Measurements from ENCODE around the gene KIAA1217.
"Not testable (repeated sequence)": the region's sequence is repeated elsewhere in the genome, so short reads cannot be mapped to it uniquely, and the experiment has no call there.

Gene KIAA1217

GRCh38 chr10:24435374-24435773 lies 226.4 kb downstream of the KIAA1217 start:
- FAIRE-seq (no peak), DNase-seq (ENCODE audit: insufficient read length, low spot score) (no peak)
- TF ChIP-seq TAF1 (IDR thresholded peaks at IDR 0.05; ENCODE audit: low read depth, low read length) (no peak), POU2F2 (IDR thresholded peaks at IDR 0.05; ENCODE audit: low read depth, low read length) (no peak), SPI1 (IDR thresholded peaks at IDR 0.05; ENCODE audit: low read depth, low read length) (no peak), PAX5 (IDR thresholded peaks at IDR 0.05; ENCODE audit: insufficient read depth, low read length, severe bottlenecking) (no peak), POLR2AphosphoS5 (IDR thresholded peaks at IDR 0.05; ENCODE audit: low read depth, low read length) (no peak), POLR2A (IDR thresholded peaks at IDR 0.05; ENCODE audit: low read depth, low read length) (no peak)

GRCh38 chr10:24437302-24437701 lies 228.4 kb downstream of the KIAA1217 start:
- TF ChIP-seq POU2F2 (IDR thresholded peaks at IDR 0.05; ENCODE audit: low read depth, low read length) = no peak
- TF ChIP-seq TAF1 (IDR thresholded peaks at IDR 0.05; ENCODE audit: low read depth, low read length) = no peak
- TF ChIP-seq SPI1 (IDR thresholded peaks at IDR 0.05; ENCODE audit: low read depth, low read length) = no peak
- TF ChIP-seq POLR2A (IDR thresholded peaks at IDR 0.05; ENCODE audit: low read depth, low read length) = no peak
- TF ChIP-seq PAX5 (IDR thresholded peaks at IDR 0.05; ENCODE audit: insufficient read depth, low read length, severe bottlenecking) = no peak
- no peak for TF ChIP-seq POLR2AphosphoS5 (IDR thresholded peaks at IDR 0.05; ENCODE audit: low read depth, low read length)
- no peak for FAIRE-seq
- no peak for DNase-seq (ENCODE audit: insufficient read length, low spot score)

GRCh38 chr10:24438800-24439199 lies 229.9 kb downstream of the KIAA1217 start:
- no peak for FAIRE-seq
- DNase-seq (ENCODE audit: insufficient read length, low spot score) = no peak
- TF ChIP-seq TAF1 (IDR thresholded peaks at IDR 0.05; ENCODE audit: low read depth, low read length) (no peak), POLR2A (IDR thresholded peaks at IDR 0.05; ENCODE audit: low read depth, low read length) (no peak), SPI1 (IDR thresholded peaks at IDR 0.05; ENCODE audit: low read depth, low read length) (no peak)

GRCh38 chr10:24439935-24440334 lies 231.0 kb downstream of the KIAA1217 start:
- DNase-seq (ENCODE audit: insufficient read length, low spot score) (no peak), FAIRE-seq (no peak)
- no peak for TF ChIP-seq POLR2AphosphoS5 (IDR thresholded peaks at IDR 0.05; ENCODE audit: low read depth, low read length)
- no peak for TF ChIP-seq POU2F2 (IDR thresholded peaks at IDR 0.05; ENCODE audit: low read depth, low read length)
- TF ChIP-seq POLR2A (IDR thresholded peaks at IDR 0.05; ENCODE audit: low read depth, low read length) = no peak
- no peak for TF ChIP-seq PAX5 (IDR thresholded peaks at IDR 0.05; ENCODE audit: insufficient read depth, low read length, severe bottlenecking)
- TF ChIP-seq SPI1 (IDR thresholded peaks at IDR 0.05; ENCODE audit: low read depth, low read length) = no peak
- no peak for TF ChIP-seq TAF1 (IDR thresholded peaks at IDR 0.05; ENCODE audit: low read depth, low read length)

DNA sequence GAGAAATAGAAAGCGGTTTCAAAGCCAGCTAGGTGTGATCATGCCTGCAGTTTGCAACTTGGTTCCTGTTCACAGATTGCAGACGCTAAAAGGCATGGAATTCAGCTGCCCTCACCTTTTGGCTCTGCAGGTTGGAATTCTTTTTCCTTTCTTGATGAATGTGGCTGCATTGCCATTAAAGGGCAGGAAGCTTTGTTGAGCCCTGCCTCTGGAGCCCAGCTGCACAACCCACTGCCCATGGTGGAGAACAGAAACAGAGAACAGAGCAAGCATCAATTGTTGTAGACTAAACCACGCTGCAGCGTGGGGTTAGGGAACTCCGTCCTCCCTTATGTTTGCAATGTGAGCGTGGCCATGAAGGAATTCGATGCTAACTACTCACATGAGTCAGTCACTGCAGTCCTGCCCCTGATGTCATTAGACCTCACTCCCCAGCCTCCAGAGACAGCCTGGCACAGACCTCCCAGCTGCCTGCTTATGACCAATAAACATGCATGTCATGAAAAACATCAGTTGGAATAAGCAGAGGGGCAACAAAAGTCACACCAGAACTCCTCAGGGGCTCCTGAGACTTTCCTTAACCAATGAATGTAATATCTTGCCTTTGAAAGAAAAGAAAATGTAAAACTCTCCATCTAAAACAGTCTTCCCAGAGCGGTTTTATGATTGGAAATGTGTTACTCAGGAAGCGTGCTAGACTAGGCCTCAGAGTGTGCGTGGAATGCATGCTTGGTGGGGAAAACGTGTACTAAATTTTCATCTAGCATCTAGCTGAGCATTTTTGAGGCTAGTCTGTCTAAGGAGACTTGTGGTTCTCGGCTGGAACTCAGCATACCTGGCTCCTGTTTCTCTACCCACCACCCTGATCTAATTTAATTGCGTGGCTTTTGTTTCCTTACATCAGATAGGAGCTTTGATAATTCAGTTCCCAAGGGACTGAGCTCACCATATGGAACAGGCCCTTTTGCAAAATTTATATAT lies 232.2 kb downstream of the KIAA1217 start:
- TF ChIP-seq TAF1 (IDR thresholded peaks at IDR 0.05; ENCODE audit: low read depth, low read length) (no peak), PAX5 (IDR thresholded peaks at IDR 0.05; ENCODE audit: insufficient read depth, low read length, severe bottlenecking) (no peak), POLR2AphosphoS5 (IDR thresholded peaks at IDR 0.05; ENCODE audit: low read depth, low read length) (no peak), POU2F2 (IDR thresholded peaks at IDR 0.05; ENCODE audit: low read depth, low read length) (no peak), SPI1 (IDR thresholded peaks at IDR 0.05; ENCODE audit: low read depth, low read length) (no peak), POLR2A (IDR thresholded peaks at IDR 0.05; ENCODE audit: low read depth, low read length) (no peak)
- DNase-seq (ENCODE audit: insufficient read length, low spot score) (no peak), FAIRE-seq (no peak)

GRCh38 chr10:24442234-24442633 lies 233.3 kb downstream of the KIAA1217 start:
- DNase-seq (ENCODE audit: insufficient read length, low spot score) (no peak), FAIRE-seq (no peak)
- TF ChIP-seq SPI1 (IDR thresholded peaks at IDR 0.05; ENCODE audit: low read depth, low read length) (no peak), POU2F2 (IDR thresholded peaks at IDR 0.05; ENCODE audit: low read depth, low read length) (no peak), TAF1 (IDR thresholded peaks at IDR 0.05; ENCODE audit: low read depth, low read length) (no peak), PAX5 (IDR thresholded peaks at IDR 0.05; ENCODE audit: insufficient read depth, low read length, severe bottlenecking) (no peak), POLR2A (IDR thresholded peaks at IDR 0.05; ENCODE audit: low read depth, low read length) (no peak), POLR2AphosphoS5 (IDR thresholded peaks at IDR 0.05; ENCODE audit: low read depth, low read length) (no peak)

DNA sequence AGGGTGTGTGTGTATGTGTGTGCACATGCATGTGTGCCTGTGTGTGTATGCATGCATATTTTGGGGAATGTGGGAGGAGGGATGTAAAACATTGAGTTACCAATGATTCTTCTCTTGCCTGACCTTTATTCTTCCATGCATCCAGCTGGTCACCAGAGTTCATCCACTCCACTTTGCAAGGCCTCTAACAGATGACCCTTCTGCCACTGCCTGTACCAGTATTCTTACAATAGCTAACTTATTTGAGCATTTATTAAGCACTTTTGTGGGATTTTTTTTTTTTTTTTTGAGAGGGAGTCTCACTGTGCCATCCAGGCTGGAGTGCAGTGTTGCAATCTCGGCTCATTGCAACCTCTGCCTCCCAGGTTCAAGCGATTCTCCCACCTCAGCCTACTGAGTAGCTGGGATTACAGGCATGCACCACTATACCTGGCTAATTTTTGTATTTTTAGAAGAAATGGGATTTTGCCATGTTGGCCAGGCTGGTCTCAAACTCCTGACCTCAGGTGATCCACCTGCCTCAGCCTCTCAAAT lies 233.8 kb downstream of the KIAA1217 start:
- DNase-seq (ENCODE audit: insufficient read length, low spot score); FAIRE-seq: not testable (repeated sequence)

GRCh38 chr10:24444337-24444736 lies 235.4 kb downstream of the KIAA1217 start:
- FAIRE-seq (no peak), DNase-seq (ENCODE audit: insufficient read length, low spot score) (no peak)
- TF ChIP-seq POU2F2 (IDR thresholded peaks at IDR 0.05; ENCODE audit: low read depth, low read length) = no peak
- TF ChIP-seq TAF1 (IDR thresholded peaks at IDR 0.05; ENCODE audit: low read depth, low read length) = no peak
- no peak for TF ChIP-seq PAX5 (IDR thresholded peaks at IDR 0.05; ENCODE audit: insufficient read depth, low read length, severe bottlenecking)
- no peak for TF ChIP-seq POLR2A (IDR thresholded peaks at IDR 0.05; ENCODE audit: low read depth, low read length)
- no peak for TF ChIP-seq SPI1 (IDR thresholded peaks at IDR 0.05; ENCODE audit: low read depth, low read length)
- no peak for TF ChIP-seq POLR2AphosphoS5 (IDR thresholded peaks at IDR 0.05; ENCODE audit: low read depth, low read length)

DNA sequence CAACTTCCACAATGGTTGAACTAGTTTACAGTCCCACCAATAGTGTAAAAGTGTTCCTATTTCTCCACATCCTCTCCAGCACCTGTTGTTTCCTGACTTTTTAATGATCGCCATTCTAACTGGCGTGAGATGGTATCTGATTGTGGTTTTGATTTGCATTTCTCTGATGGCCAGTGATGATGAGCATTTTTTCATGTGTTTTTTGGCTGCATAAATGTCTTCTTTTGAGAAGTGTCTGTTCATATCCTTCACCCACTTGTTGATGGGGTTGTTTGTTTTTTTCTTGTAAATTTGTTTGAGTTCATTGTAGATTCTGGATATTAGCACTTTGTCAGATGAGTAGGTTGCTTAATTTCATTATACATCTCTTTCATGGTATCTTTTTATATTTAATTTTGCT lies 237.0 kb downstream of the KIAA1217 start:
- not testable (repeated sequence) for FAIRE-seq; DNase-seq (ENCODE audit: insufficient read length, low spot score)

- DNase-seq (ENCODE audit: insufficient read length, low spot score) (no peak), FAIRE-seq (no peak)
- TF ChIP-seq TAF1 (IDR thresholded peaks at IDR 0.05; ENCODE audit: low read depth, low read length) = no peak
- TF ChIP-seq POLR2AphosphoS5 (IDR thresholded peaks at IDR 0.05; ENCODE audit: low read depth, low read length) = no peak
- TF ChIP-seq SPI1 (IDR thresholded peaks at IDR 0.05; ENCODE audit: low read depth, low read length) = no peak
- no peak for TF ChIP-seq POLR2A (IDR thresholded peaks at IDR 0.05; ENCODE audit: low read depth, low read length)
These were observed 237.8 kb downstream of the KIAA1217 start for GRCh38 chr10:24446739-24447138.

All from GM12891 (cell line).